ENCODE data around the gene GPR21.

GPR21 gene

GRCh38 chr9:123008909-123009308, 24.6 kb upstream of the GPR21 start:
- no peak for DNase-seq (ENCODE audit: low spot score)
- in situ Hi-C loops (cut with MboI; ENCODE audit: low sequenced_read_pairs, unreplicated experiment) = no loop called here

GRCh38 chr9:123011380-123011779, 22.1 kb upstream of the GPR21 start:
- in situ Hi-C loops (cut with MboI; ENCODE audit: low sequenced_read_pairs, unreplicated experiment) = no loop called here
- no peak for DNase-seq (ENCODE audit: low spot score)

More at GRCh38 chr9:123008909-123009308, 24.6 kb upstream of the GPR21 start:
- TF ChIP-seq CTCF (IDR thresholded peaks at IDR 0.05; ENCODE audit: borderline replicate concordance, control extremely low read depth, extremely low read depth, insufficient read depth, missing control alignments) = no peak

GRCh38 chr9:123011878-123012528, 21.5 kb upstream of the GPR21 start:
- no peak for DNase-seq (ENCODE audit: low spot score)
- in situ Hi-C loops (cut with MboI; ENCODE audit: low sequenced_read_pairs, unreplicated experiment) = no loop called here
- no peak for TF ChIP-seq CTCF (IDR thresholded peaks at IDR 0.05; ENCODE audit: borderline replicate concordance, control extremely low read depth, extremely low read depth, insufficient read depth, missing control alignments)

More at GRCh38 chr9:123011380-123011779, 22.1 kb upstream of the GPR21 start:
- no peak for TF ChIP-seq CTCF (IDR thresholded peaks at IDR 0.05; ENCODE audit: borderline replicate concordance, control extremely low read depth, extremely low read depth, insufficient read depth, missing control alignments)

GRCh38 chr9:123016631-123017030, 16.8 kb upstream of the GPR21 start:
- in situ Hi-C loops (cut with MboI; ENCODE audit: low sequenced_read_pairs, unreplicated experiment) = no loop called here
- no peak for DNase-seq (ENCODE audit: low spot score)
- TF ChIP-seq CTCF (IDR thresholded peaks at IDR 0.05; ENCODE audit: borderline replicate concordance, control extremely low read depth, extremely low read depth, insufficient read depth, missing control alignments) = no peak

- TF ChIP-seq CTCF (IDR thresholded peaks at IDR 0.05; ENCODE audit: borderline replicate concordance, control extremely low read depth, extremely low read depth, insufficient read depth, missing control alignments) = no peak
- DNase-seq (ENCODE audit: low spot score) = no peak
- in situ Hi-C loops (cut with MboI; ENCODE audit: low sequenced_read_pairs, unreplicated experiment) = no loop called here
Observed at GRCh38 chr9:123020796-123021195, 12.7 kb upstream of the GPR21 start.

- no peak for TF ChIP-seq CTCF (IDR thresholded peaks at IDR 0.05; ENCODE audit: borderline replicate concordance, control extremely low read depth, extremely low read depth, insufficient read depth, missing control alignments)
- no peak for DNase-seq (ENCODE audit: low spot score)
- in situ Hi-C loops (cut with MboI; ENCODE audit: low sequenced_read_pairs, unreplicated experiment) = no loop called here
Observed at GRCh38 chr9:123026425-123026824, 7.0 kb upstream of the GPR21 start.
